ENCODE data around the gene CYTH4.

The CYTH4 gene

GRCh38 chr22:37305887-37306286, 23.6 kb downstream of the CYTH4 start:
- Histone ChIP-seq H3K36me3 (ENCODE audit: insufficient read depth, low read length) (no peaks in the 10 kb centered on the region), H3K27ac (no peak overlapping the region), H3K9ac (ENCODE audit: insufficient read length) (no peak overlapping the region), H3K9me3 (ENCODE audit: low read depth, low read length) (no peaks in the 10 kb centered on the region), H3K4me3 (no peak overlapping the region)
- DNase-seq (ENCODE audit: low read depth, low spot score), result no peak
- TF ChIP-seq POLR2AphosphoS5 (IDR thresholded peaks at IDR 0.05; ENCODE audit: borderline replicate concordance, low read depth, low read length) (no peak), EZH2 (IDR thresholded peaks at IDR 0.05) (no peak), FOXP2 (optimal IDR thresholded peaks at IDR 0.05; ENCODE audit: control extremely low read depth, extremely low read length, insufficient read depth) (no peak)

- DNase-seq (ENCODE audit: low read depth, low spot score), result no peak
- no peak for TF ChIP-seq EZH2 (IDR thresholded peaks at IDR 0.05)
- no peak for TF ChIP-seq POLR2AphosphoS5 (IDR thresholded peaks at IDR 0.05; ENCODE audit: borderline replicate concordance, low read depth, low read length)
- no peak for TF ChIP-seq FOXP2 (optimal IDR thresholded peaks at IDR 0.05; ENCODE audit: control extremely low read depth, extremely low read length, insufficient read depth)
- Histone ChIP-seq H3K9me3 (ENCODE audit: low read depth, low read length) (no peaks in the 10 kb centered on the region), H3K36me3 (ENCODE audit: insufficient read depth, low read length) (no peaks in the 10 kb centered on the region), H3K27ac (no peak overlapping the region), H3K4me3 (no peak overlapping the region), H3K9ac (ENCODE audit: insufficient read length) (no peak overlapping the region)
These were observed 24.2 kb downstream of the CYTH4 start for GRCh38 chr22:37306494-37306829.

- DNase-seq (ENCODE audit: low read depth, low spot score), result no peak
- no peaks in the 10 kb centered on the region for H3K9me3 ChIP-seq (ENCODE audit: low read depth, low read length)
- no peak overlapping the region for H3K4me3 ChIP-seq
- no peak overlapping the region for H3K27ac ChIP-seq
- no peak overlapping the region for H3K9ac ChIP-seq (ENCODE audit: insufficient read length)
- TF ChIP-seq POLR2AphosphoS5 (IDR thresholded peaks at IDR 0.05; ENCODE audit: borderline replicate concordance, low read depth, low read length) (no peak), FOXP2 (optimal IDR thresholded peaks at IDR 0.05; ENCODE audit: control extremely low read depth, extremely low read length, insufficient read depth) (no peak), EZH2 (IDR thresholded peaks at IDR 0.05) (no peak)
- H3K36me3 ChIP-seq (ENCODE audit: insufficient read depth, low read length), result no peaks in the 10 kb centered on the region
These were observed 26.3 kb downstream of the CYTH4 start for GRCh38 chr22:37308385-37309200.

- Histone ChIP-seq H3K9me3 (ENCODE audit: low read depth, low read length) (no peaks in the 10 kb centered on the region), H3K27ac (no peak overlapping the region), H3K36me3 (ENCODE audit: insufficient read depth, low read length) (no peaks in the 10 kb centered on the region), H3K9ac (ENCODE audit: insufficient read length) (no peak overlapping the region), H3K4me3 (no peak overlapping the region)
- no peak for DNase-seq (ENCODE audit: low read depth, low spot score)
- no peak for TF ChIP-seq EZH2 (IDR thresholded peaks at IDR 0.05)
- no peak for TF ChIP-seq POLR2AphosphoS5 (IDR thresholded peaks at IDR 0.05; ENCODE audit: borderline replicate concordance, low read depth, low read length)
- TF ChIP-seq FOXP2 (optimal IDR thresholded peaks at IDR 0.05; ENCODE audit: control extremely low read depth, extremely low read length, insufficient read depth), result no peak
These were observed 27.1 kb downstream of the CYTH4 start for GRCh38 chr22:37309211-37310074.

- Histone ChIP-seq H3K27ac (no peak overlapping the region), H3K4me3 (no peak overlapping the region), H3K9me3 (ENCODE audit: low read depth, low read length) (no peaks in the 10 kb centered on the region), H3K36me3 (ENCODE audit: insufficient read depth, low read length) (no peaks in the 10 kb centered on the region), H3K9ac (ENCODE audit: insufficient read length) (no peak overlapping the region)
- no peak for DNase-seq (ENCODE audit: low read depth, low spot score)
- TF ChIP-seq POLR2AphosphoS5 (IDR thresholded peaks at IDR 0.05; ENCODE audit: borderline replicate concordance, low read depth, low read length) (no peak), EZH2 (IDR thresholded peaks at IDR 0.05) (no peak), FOXP2 (optimal IDR thresholded peaks at IDR 0.05; ENCODE audit: control extremely low read depth, extremely low read length, insufficient read depth) (no peak)
These were observed 27.8 kb downstream of the CYTH4 start for GRCh38 chr22:37310075-37310606.

- Histone ChIP-seq H3K4me3 (no peak overlapping the region), H3K27ac (no peak overlapping the region), H3K9ac (ENCODE audit: insufficient read length) (no peak overlapping the region), H3K36me3 (ENCODE audit: insufficient read depth, low read length) (no peaks in the 10 kb centered on the region), H3K9me3 (ENCODE audit: low read depth, low read length) (no peaks in the 10 kb centered on the region)
- no peak for TF ChIP-seq EZH2 (IDR thresholded peaks at IDR 0.05)
- TF ChIP-seq FOXP2 (optimal IDR thresholded peaks at IDR 0.05; ENCODE audit: control extremely low read depth, extremely low read length, insufficient read depth), result no peak
- no peak for TF ChIP-seq POLR2AphosphoS5 (IDR thresholded peaks at IDR 0.05; ENCODE audit: borderline replicate concordance, low read depth, low read length)
- no peak for DNase-seq (ENCODE audit: low read depth, low spot score)
These were observed 28.7 kb downstream of the CYTH4 start for GRCh38 chr22:37310815-37311595.

- TF ChIP-seq FOXP2 (optimal IDR thresholded peaks at IDR 0.05; ENCODE audit: control extremely low read depth, extremely low read length, insufficient read depth), result no peak
- no peak for TF ChIP-seq EZH2 (IDR thresholded peaks at IDR 0.05)
- H3K9ac ChIP-seq (ENCODE audit: insufficient read length), result no peak overlapping the region
- H3K9me3 ChIP-seq (ENCODE audit: low read depth, low read length), result no peaks in the 10 kb centered on the region
- DNase-seq (ENCODE audit: low read depth, low spot score), result no peak
- H3K27ac ChIP-seq, result no peak overlapping the region
- H3K36me3 ChIP-seq (ENCODE audit: insufficient read depth, low read length), result no peaks in the 10 kb centered on the region
- no peak overlapping the region for H3K4me3 ChIP-seq
These were observed 29.5 kb downstream of the CYTH4 start for GRCh38 chr22:37311761-37312312.
